ENCODE measurements around the gene FBXL2.
"Not testable (repeated sequence)": the region's sequence is repeated elsewhere in the genome, so short reads cannot be mapped to it uniquely, and the experiment has no call there.

The FBXL2 gene

GRCh38 chr3:33403756-33404155, 126.5 kb downstream of the FBXL2 start:
- POLR2A ChIA-PET, result no interaction called here
- no peaks in the 10 kb centered on the region for H3K4me1 ChIP-seq (ENCODE audit: control insufficient read depth, insufficient read depth, low read length)
- H3K36me3 ChIP-seq (ENCODE audit: control insufficient read depth in 2 of 2, insufficient read depth in 1 of 2, low read length in 2 of 2), result peaks cover 19 to 86% of the 10 kb centered on the region in 2 experiments
- H3K9me3 ChIP-seq (ENCODE audit: control insufficient read depth, insufficient read depth, low read depth, low read length), result no peaks in the 10 kb centered on the region
- no peak overlapping the region for H3K27ac ChIP-seq (ENCODE audit: extremely low read depth, low read depth, low read length)
- no peak for TF ChIP-seq SP3 (tag by site-specific recombination; IDR thresholded peaks at IDR 0.05)
- no peak for TF ChIP-seq ZNF473 (tag by site-specific recombination; IDR thresholded peaks at IDR 0.05)
- TF ChIP-seq KLF9 (tag by site-specific recombination; IDR thresholded peaks at IDR 0.05; ENCODE audit: low read depth), result no peak
- no peak for TF ChIP-seq ZNF423 (tag by site-specific recombination; IDR thresholded peaks at IDR 0.05)
- TF ChIP-seq ZNF416 (tag by site-specific recombination; IDR thresholded peaks at IDR 0.05), result no peak
- TF ChIP-seq ZBTB17 (tag by site-specific recombination; IDR thresholded peaks at IDR 0.05), result no peak
- TF ChIP-seq PRDM4 (tag by site-specific recombination; IDR thresholded peaks at IDR 0.05), result no peak
- no peak for TF ChIP-seq ZBTB44 (tag by site-specific recombination; IDR thresholded peaks at IDR 0.05)
- TF ChIP-seq ZNF514 (tag by site-specific recombination; IDR thresholded peaks at IDR 0.05), result no peak
- no peak for TF ChIP-seq ZNF302 (tag by site-specific recombination; IDR thresholded peaks at IDR 0.05; ENCODE audit: low read depth)
- no peak for TF ChIP-seq MZF1 (tag by site-specific recombination; IDR thresholded peaks at IDR 0.05; ENCODE audit: borderline replicate concordance)
- no peak for TF ChIP-seq ZSCAN5A (tag by site-specific recombination; IDR thresholded peaks at IDR 0.05)
- TF ChIP-seq PATZ1 (tag by site-specific recombination; IDR thresholded peaks at IDR 0.05), result no peak
- CTCF ChIA-PET, result interaction anchor here (0.7 kb wide), 1 partner anchor 384 kb away, joined by 4 read pairs; no protein-coding TSS in a partner anchor
- H3K4me3 ChIP-seq (ENCODE audit: low read depth, low read length), result no peak overlapping the region

GRCh38 chr3:33410816-33411215, 133.6 kb downstream of the FBXL2 start:
- CTCF ChIA-PET, result not testable (repeated sequence)

GRCh38 chr3:33417066-33417673, 139.9 kb downstream of the FBXL2 start:
- Histone ChIP-seq H3K36me3 (ENCODE audit: control insufficient read depth in 2 of 2, insufficient read depth in 1 of 2, low read length in 2 of 2) (peaks cover 14 to 47% of the 10 kb centered on the region in 2 experiments; a peak in 2 of 3 replicates), H3K27ac (ENCODE audit: extremely low read depth, low read depth, low read length) (no peak overlapping the region), H3K4me3 (ENCODE audit: low read depth, low read length) (no peak overlapping the region), H3K9me3 (ENCODE audit: control insufficient read depth, insufficient read depth, low read depth, low read length) (no peaks in the 10 kb centered on the region), H3K4me1 (ENCODE audit: control insufficient read depth, insufficient read depth, low read length) (no peaks in the 10 kb centered on the region)
- ChIA-PET POLR2A (no interaction called here), CTCF (interaction anchor here (0.6 to 0.7 kb wide), 3 partner anchors 19 to 339 kb away, joined by 3 read pairs; no protein-coding TSS in a partner anchor)
- TF ChIP-seq ZNF501 (tag by site-specific recombination; IDR thresholded peaks at IDR 0.05) (no peak), PRDM6 (tag by site-specific recombination; IDR thresholded peaks at IDR 0.05) (0 out of 2 replicates have a peak, but pooled peaks have one; percentile 19), KLF9 (tag by site-specific recombination; IDR thresholded peaks at IDR 0.05; ENCODE audit: low read depth) (no peak), ZNF513 (tag by site-specific recombination; IDR thresholded peaks at IDR 0.05) (no peak), ZBTB6 (tag by site-specific recombination; IDR thresholded peaks at IDR 0.05) (no peak), ZNF677 (tag by site-specific recombination; IDR thresholded peaks at IDR 0.05) (no peak)

More at GRCh38 chr3:33410816-33411215, 133.6 kb downstream of the FBXL2 start:
- H3K36me3 ChIP-seq (ENCODE audit: control insufficient read depth in 2 of 2, insufficient read depth in 1 of 2, low read length in 2 of 2), result peaks cover 9 to 68% of the 10 kb centered on the region in 2 experiments
- H3K4me1 ChIP-seq (ENCODE audit: control insufficient read depth, insufficient read depth, low read length); POLR2A ChIA-PET; H3K4me3 ChIP-seq (ENCODE audit: low read depth, low read length); H3K27ac ChIP-seq (ENCODE audit: extremely low read depth, low read depth, low read length); H3K9me3 ChIP-seq (ENCODE audit: control insufficient read depth, insufficient read depth, low read depth, low read length): not testable (repeated sequence)
